Cardiac muscle cell (in vitro differentiated cells and primary cell): Measurements from ENCODE around the gene CALN1. TPM values are rescaled to one million over a fixed set of nuclear protein-coding genes. Genes with fewer than 3 reads are reported as not detected.
"Not testable (repeated sequence)": the region's sequence is repeated elsewhere in the genome, so short reads cannot be mapped to it uniquely, and the experiment has no call there.

ENCODE experiments used
- DNase-seq, 2 donors: peaks; one replicate each; pipeline versions ENCODE4 v3.0.0 to v3.0.0-alpha.2; 2010 to 2017; ENCODE audit warnings: low read depth in 1 of 2, low spot score in 1 of 2
- H3K27ac ChIP-seq: fragments of 200-600 bp; sonication (generic); 2 replicates; pipeline ENCODE4 v1.5.1; 2016
- H3K27me3 ChIP-seq: fragments of 200-600 bp; sonication (generic); 2 replicates; pipeline ENCODE4 v1.6.0; 2016; ENCODE audit warnings: control low read depth
- H3K36me3 ChIP-seq: fragments of 200-600 bp; sonication (generic); 2 replicates; pipeline ENCODE4 v1.5.1; 2016; ENCODE audit warnings: control low read depth
- H3K4me1 ChIP-seq: fragments of 200-600 bp; sonication (generic); 2 replicates; pipeline ENCODE4 v1.8.1; 2017; ENCODE audit warnings: low read depth, mild to moderate bottlenecking, mixed run types
- H3K4me3 ChIP-seq: fragments of 200-600 bp; sonication (generic); 2 replicates; pipeline ENCODE4 v1.5.1; 2016; ENCODE audit warnings: mild to moderate bottlenecking
- H3K9me3 ChIP-seq: fragments of 200-600 bp; sonication (generic); 2 replicates; pipeline ENCODE4 v1.5.1; 2017; ENCODE audit warnings: low read depth, mild to moderate bottlenecking, control low read depth
- polyA plus RNA-seq: library from polyadenylated mRNA; unstranded; fragments of >200 nt; fragmentation: Nextera tagmentation; extraction: Ambion mirVana; gene quantifications from 2 replicates; pipeline ENCODE4 v1.2.1, GENCODE V29; 2016
- total RNA-seq: library from RNA; depleted of rRNA; stranded (reverse); fragments of >200 nt; gene quantifications from 2 replicates; pipeline ENCODE4 v1.2.3, GENCODE V29; 2016
- TF ChIP-seq, protein P1 (sequence below): IDR thresholded peaks from 2 replicates; pipeline ENCODE4 v1.5.1; 2012; ENCODE audit warnings: low read depth, mild to moderate bottlenecking, low read length

The CALN1 gene
- total and polyA plus RNA-seq, 2 experiments from 2014 or later: 0.03 to 0.18 TPM

DNA sequence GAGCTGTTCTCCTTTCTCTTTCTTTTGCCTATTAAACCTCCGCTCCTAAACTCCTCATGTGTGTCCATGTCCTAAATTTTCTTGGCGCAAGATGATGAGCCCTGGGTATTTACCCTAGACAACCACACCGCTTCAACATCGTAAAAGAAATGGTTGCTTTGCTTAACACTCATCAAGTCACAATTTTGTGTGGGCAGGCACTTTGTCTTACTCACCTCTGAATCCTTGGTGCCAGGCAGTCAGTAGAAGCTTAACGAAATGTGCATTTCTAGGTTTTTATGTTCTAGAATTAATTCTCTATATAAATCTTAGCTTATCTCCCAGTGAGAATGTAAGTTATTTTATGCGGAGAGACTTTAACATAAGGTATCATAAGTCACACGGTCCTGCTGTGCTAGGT lies 478.7 kb downstream of the CALN1 start:
- Histone ChIP-seq H3K36me3 (no peaks in the 10 kb centered on the region), H3K4me3 (no peak overlapping the region), H3K27me3 (no peaks in the 10 kb centered on the region), H3K9me3 (no peaks in the 10 kb centered on the region), H3K27ac (no peak overlapping the region), H3K4me1 (no peaks in the 10 kb centered on the region)
- TF ChIP-seq, protein P1, sequence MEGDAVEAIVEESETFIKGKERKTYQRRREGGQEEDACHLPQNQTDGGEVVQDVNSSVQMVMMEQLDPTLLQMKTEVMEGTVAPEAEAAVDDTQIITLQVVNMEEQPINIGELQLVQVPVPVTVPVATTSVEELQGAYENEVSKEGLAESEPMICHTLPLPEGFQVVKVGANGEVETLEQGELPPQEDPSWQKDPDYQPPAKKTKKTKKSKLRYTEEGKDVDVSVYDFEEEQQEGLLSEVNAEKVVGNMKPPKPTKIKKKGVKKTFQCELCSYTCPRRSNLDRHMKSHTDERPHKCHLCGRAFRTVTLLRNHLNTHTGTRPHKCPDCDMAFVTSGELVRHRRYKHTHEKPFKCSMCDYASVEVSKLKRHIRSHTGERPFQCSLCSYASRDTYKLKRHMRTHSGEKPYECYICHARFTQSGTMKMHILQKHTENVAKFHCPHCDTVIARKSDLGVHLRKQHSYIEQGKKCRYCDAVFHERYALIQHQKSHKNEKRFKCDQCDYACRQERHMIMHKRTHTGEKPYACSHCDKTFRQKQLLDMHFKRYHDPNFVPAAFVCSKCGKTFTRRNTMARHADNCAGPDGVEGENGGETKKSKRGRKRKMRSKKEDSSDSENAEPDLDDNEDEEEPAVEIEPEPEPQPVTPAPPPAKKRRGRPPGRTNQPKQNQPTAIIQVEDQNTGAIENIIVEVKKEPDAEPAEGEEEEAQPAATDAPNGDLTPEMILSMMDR: no peak
- DNase-seq: no peak

DNA sequence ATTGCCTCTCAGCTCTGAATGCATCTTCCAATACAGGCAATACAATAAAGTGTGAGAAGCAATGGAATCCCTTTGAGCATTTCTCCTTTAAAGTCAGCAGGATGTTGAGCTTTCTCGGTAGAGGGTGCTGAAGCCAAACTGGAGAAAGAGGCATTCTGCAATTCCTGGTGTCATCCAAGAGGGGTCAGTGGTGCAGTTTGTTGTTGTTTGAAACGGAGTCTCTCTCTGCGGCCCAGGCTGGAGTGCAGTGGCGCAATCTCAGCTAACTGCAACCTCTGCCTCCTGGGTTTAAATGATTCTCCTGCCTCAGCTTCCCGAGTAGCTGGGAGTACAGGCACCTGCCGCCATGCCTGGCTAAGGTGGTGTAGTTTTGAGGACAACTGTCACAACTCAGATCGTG lies 486.5 kb downstream of the CALN1 start:
- H3K36me3 ChIP-seq: no peaks in the 10 kb centered on the region
- no peak for DNase-seq
- no peak overlapping the region for H3K4me3 ChIP-seq
- H3K27ac ChIP-seq: no peak overlapping the region
- H3K27me3 ChIP-seq: no peaks in the 10 kb centered on the region
- H3K4me1 ChIP-seq: no peaks in the 10 kb centered on the region
- TF ChIP-seq, protein P1: no peak
- no peaks in the 10 kb centered on the region for H3K9me3 ChIP-seq

DNA sequence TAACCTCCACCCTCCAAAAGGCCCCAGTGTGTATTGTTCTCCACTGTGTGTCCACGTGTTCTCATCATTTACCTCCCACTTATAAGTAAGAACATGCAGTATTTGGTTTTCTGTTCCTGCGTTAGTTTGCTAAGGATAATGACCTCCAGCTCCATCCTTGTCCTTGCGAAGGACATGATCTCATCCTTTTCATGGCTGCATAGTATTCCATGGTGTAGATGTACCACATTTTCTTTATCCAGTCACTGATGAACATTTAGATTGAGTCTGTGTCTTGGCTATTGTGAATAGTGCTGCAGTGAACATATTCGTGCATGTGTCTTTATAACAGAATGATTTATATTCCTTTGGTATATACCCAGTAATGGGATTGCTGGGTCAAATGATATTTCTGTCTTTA lies 497.9 kb downstream of the CALN1 start:
- H3K4me1 ChIP-seq, H3K27ac ChIP-seq, H3K36me3 ChIP-seq, DNase-seq, H3K4me3 ChIP-seq, H3K27me3 ChIP-seq, H3K9me3 ChIP-seq: not testable (repeated sequence)

DNA sequence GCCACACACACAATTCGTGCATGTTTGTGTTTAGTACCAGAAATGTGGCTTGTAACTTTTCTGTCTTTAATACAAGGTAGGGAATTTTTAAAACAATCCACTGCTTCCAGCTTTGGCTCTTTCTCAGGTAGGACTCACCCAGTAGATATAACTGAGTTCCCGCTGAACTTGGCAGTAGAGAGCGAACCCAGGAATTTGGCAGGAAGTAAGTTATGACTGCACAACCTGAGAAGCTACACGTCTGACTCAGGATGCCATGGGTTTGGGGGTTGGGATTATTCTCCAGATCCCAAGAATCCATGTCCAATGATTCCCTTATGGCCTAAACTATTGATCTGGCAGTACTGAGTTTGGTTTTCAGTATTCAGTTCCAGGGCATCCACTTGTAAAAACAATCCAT lies 499.7 kb downstream of the CALN1 start:
- no peaks in the 10 kb centered on the region for H3K9me3 ChIP-seq
- no peak for DNase-seq
- TF ChIP-seq, protein P1: no peak
- no peak overlapping the region for H3K4me3 ChIP-seq
- H3K27me3 ChIP-seq: no peaks in the 10 kb centered on the region
- H3K36me3 ChIP-seq: no peaks in the 10 kb centered on the region
- H3K27ac ChIP-seq: no peak overlapping the region
- H3K4me1 ChIP-seq: no peaks in the 10 kb centered on the region

DNA sequence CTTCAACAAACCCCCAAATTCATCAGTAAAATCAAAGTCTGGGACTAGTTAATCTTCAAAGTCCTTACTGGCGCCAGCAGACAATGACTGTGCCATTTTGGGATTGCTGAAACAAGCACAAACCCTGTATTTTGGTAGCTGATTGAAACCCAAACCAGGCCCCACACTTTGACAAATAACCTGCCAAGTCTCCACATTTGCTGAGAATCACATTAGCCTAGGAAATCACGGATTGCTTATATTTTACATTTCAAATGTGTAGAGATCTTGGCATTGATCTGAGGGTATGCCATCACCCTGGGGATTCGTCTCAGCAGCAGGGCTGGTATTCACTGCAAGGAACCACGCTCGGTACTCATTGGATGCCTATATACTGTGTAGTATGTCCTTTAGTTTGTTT lies 501.1 kb downstream of the CALN1 start:
- DNase-seq: no peak
- Histone ChIP-seq H3K27me3 (no peaks in the 10 kb centered on the region), H3K36me3 (no peaks in the 10 kb centered on the region), H3K27ac (no peak overlapping the region), H3K4me1 (no peaks in the 10 kb centered on the region), H3K9me3 (no peaks in the 10 kb centered on the region), H3K4me3 (no peak overlapping the region)
- TF ChIP-seq, protein P1: no peak

DNA sequence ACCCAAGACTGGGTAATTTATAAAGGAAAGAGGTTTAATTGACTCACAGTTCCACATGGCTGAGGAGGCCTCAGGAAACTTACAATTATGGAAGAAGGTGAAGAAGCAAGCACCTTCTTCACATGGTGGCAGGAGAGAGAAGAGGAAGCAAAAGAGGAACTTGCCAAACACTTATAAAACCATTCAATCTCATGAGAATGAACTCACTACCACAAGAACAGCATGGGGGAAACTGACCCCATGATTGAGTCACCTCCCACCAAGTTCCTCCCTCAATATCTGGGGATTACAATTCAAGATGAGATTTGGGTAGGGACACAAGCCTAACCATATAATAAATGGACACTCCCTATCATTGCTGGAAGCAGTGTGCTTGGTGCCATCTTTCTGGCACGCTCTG lies 506.3 kb downstream of the CALN1 start:
- Histone ChIP-seq H3K27ac (no peak overlapping the region), H3K36me3 (no peaks in the 10 kb centered on the region), H3K27me3 (no peaks in the 10 kb centered on the region), H3K4me1 (no peaks in the 10 kb centered on the region), H3K9me3 (no peaks in the 10 kb centered on the region), H3K4me3 (no peak overlapping the region)
- DNase-seq: no peak
- TF ChIP-seq, protein P1: no peak
